Thyroid gland (tissue), 4 donors: ENCODE results near the gene STRBP.

Source experiments
- CTCF ChIP-seq, 6 experiments: fragments of 200-600 bp in 3 of 6; fragments of 450-650 bp in 3 of 6; sonication (generic) in 3 of 6; IDR thresholded peaks; one replicate each; pipeline ENCODE4 v1.5.1; 2016 to 2019; ENCODE audit warnings: antibody characterized with exemption in 6 of 6, mild to moderate bottlenecking in 2 of 6, inconsistent platforms in 1 of 6, moderate library complexity in 1 of 6
- POLR2A ChIP-seq, 2 donors: fragments of 450-650 bp; IDR thresholded peaks; one replicate each; pipeline ENCODE4 v1.6.1; 2017; ENCODE audit warnings: antibody characterized with exemption in 2 of 2, mild to moderate bottlenecking in 2 of 2, moderate library complexity in 1 of 2

DNA sequence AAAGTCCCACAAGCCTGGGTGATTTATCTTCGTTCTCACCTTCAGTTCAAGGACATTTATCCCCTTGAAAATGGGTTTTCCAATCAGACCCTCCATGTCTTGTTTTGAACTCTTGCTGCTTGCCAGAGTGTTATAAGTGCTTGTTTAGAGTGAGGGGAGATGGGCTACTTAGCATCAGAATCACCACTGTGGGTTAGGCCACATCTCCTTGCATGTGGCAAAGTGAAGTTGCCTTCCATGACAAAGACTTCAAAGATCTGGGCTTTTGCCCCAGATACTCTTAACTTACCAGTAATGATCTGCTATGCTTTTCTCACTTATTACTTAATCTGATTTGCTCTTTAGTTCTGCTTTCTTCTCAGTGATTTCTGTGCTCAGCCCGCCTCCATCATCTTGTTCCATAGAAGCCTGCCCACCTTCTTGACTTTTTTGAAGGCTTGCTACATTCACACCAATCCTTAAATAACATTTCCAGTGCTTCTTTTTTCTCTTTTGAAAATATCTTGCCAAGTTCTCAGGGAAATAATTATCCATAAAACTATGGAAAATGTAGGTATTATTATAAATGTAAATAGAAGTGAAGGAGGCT lies 195.9 kb downstream of the STRBP start:
- TF ChIP-seq CTCF (IDR thresholded peaks at IDR 0.05) (no peak), POLR2A (IDR thresholded peaks at IDR 0.05) (no peak)
